HG03342 (cell line): ENCODE measurements around the gene EVC2.

Experiments
- ATAC-seq: cut with Tn5 transposase; IDR thresholded peaks from one replicate; pipeline ENCODE4 v1.9.1; 2021; ENCODE audit warnings: mild to moderate bottlenecking, moderate library complexity; ENCODE audit not compliant: unreplicated experiment

EVC2 gene

DNA sequence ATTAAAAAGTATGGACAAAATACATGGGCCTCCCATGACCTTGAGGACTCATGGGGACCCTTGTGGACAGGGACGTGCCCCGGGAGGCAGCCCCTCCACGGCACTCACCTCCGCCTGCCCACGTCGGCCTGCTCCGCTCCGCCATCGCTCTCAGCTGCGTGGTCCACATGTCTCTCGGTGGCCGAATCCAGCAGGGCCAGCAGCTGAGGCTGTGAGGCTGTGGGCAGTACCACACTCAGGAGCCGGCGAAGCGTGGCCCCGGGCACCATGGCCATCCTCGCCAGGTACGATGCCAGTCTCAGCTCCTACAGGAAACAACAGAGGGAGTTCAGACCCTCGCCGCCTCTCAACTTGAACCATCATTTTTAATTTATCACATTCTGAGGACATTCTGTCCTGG lies 140.0 kb downstream of the EVC2 start:
- no peak for ATAC-seq

DNA sequence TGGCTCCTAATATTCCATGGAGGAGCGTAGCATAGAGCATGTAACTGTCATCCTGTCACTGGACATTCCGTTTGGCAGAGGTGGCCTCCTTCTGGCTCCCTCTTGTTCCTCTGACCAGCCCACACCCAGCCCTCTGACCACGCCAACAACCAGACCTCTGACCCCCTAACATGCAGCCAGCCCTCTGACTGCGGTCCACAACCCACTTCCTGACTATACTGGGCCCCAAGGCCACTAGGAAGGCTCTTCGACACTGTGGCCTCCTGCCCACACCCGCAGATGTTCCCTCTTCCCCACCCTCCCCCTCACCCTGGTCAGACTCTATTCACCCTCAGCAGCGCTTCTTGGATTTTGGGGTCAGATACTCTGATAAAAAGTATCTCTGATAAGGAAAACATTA lies 141.4 kb downstream of the EVC2 start:
- no peak for ATAC-seq

DNA sequence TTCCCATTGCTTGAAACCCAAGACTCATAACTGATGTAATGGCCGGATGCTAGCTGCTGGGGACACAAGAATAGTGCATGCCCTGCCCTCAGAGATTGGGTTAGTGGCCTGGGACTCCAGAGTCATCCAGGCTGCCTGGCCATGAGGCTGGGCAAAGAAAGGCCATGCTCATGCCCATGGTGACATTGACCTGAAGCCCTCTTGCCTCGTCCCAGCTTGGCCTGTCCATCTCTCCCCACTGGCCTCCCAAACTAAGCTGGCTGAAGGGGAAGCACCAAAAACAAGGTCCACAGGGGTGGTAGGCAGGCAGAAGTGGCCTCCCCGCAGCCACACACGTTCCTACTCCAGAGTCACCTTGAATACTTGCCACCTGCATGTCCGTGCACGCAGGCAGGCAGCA lies 141.8 kb downstream of the EVC2 start:
- ATAC-seq, result no peak

DNA sequence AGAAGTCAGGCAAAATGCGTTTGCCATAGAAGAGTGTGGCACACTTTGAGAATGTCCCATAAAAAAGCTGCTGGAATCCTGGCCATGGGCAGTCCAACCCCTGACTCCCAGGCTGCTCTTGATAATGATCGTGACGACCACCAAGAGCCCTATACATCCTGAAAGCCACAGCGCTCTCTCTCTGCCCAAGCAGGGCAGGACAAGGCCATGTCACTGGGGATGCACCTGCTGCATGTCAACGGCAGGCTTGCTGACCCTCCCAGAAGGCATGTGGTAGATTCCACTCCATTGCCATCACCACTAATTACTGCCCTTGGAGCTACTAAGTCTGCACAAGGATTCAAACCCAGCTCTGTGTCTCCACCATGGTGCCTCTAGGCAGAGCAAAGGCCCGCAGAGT lies 144.5 kb downstream of the EVC2 start:
- ATAC-seq, result no peak

DNA sequence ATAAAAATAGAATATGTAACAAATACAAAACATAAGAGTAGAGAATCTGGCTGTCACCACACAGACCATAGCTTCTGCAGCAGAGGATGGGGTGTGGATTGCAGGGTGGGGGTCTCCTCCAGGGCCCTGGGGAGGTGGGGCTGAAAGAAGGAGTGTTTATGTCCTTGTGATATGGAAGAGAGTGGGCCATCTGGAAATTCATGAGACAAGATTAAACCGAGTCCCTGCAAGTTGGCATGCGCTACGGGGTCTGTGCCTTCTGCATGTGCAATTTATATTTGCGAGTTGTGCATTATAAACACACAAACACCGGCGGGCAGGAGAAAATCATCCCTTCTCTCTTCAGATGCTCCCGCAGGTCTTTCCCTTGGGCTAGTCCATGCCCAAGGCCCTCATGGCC lies 145.9 kb downstream of the EVC2 start:
- no peak for ATAC-seq

DNA sequence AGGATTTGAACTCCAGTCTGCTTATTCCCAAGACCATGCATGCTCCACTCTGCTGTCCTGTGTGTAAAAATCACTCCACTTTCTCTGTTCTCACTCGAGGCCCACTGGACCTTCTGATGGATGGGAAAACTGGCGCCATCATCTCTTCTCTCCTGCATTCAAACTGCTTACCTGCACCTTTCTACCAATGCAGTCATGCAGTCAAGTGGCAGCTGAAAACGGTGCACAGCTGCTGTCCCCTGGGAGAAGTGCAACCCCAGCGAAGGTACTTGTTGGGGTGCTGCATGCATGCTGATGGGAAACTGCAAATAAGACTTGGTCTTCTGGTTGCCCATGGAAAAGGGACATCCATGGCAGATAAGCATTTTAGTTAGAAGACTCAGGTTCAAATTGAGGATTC lies 147.1 kb downstream of the EVC2 start:
- ATAC-seq, result no peak

DNA sequence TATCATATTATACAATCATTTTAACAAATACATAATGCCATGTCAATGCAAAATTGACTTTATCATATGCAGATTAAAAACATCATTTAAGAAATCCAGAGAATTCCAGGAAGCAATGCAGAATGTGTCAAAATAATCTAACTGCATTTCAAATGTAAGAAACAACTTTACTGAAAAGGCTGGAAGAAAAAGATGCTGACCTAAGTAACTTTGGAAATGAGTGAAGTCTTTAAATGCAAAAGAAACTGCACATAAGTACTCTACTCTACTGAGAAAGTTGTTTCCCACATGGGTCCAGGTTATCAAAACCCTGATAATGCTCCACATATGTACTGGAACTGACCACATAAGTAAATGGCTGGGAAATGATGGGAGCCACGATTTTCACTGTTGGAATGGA lies 149.9 kb downstream of the EVC2 start:
- no peak for ATAC-seq

DNA sequence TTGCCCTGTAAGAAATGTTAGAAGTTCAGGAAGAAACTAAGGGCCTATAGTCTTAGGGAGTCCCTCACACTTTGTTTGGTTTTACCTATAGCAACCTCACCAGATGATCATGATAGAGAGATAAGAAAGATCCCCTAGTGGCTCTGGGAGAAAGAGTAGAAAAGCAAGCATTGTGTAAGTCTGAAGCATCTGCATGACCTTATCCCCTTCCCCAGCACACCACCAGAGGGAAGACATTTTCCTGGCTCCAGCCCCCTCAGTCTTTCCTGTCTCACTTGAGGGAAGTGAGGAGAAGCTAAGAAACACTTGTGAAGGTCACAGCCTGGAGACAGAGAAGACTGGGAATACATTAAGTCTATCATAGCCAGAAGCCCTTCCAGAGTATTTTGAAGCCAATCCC lies 154.0 kb downstream of the EVC2 start:
- no peak for ATAC-seq

DNA sequence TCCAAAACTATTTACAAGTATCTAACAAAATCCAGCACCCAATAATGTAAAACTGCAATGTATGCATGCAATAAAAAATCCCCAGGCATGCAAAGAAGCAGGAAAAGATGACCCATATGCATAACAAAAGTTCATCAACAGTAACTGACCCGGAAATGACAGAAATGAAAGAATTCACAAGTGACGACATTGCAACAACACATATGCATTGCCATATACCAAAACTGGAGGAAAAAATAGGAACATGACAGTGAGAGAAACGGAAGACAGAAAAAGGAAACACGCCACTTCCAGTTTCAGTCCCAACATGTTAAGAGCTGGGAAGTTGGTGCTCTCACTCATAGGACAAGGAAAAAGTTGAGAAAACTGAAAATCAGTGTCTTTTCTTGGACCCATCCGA lies 154.6 kb downstream of the EVC2 start:
- no peak for ATAC-seq

DNA sequence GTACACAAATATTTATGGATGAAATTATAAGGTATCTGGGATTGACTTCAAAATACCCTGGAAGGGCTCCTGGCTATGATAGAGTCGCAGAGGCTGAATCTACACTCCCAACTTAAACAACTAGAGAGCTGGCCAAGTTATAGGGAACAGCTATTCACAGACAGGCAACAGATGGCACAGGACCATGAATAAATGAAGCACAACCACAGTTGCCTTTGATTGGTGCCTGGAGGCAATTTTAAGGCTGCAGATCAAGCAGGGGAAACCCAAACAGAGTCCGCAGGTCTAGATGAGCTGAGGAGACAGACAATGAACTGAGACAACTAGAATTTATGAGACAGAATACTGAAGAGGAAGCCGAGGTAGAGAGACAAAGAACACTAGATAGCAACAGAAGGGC lies 155.9 kb downstream of the EVC2 start:
- ATAC-seq, result no peak

DNA sequence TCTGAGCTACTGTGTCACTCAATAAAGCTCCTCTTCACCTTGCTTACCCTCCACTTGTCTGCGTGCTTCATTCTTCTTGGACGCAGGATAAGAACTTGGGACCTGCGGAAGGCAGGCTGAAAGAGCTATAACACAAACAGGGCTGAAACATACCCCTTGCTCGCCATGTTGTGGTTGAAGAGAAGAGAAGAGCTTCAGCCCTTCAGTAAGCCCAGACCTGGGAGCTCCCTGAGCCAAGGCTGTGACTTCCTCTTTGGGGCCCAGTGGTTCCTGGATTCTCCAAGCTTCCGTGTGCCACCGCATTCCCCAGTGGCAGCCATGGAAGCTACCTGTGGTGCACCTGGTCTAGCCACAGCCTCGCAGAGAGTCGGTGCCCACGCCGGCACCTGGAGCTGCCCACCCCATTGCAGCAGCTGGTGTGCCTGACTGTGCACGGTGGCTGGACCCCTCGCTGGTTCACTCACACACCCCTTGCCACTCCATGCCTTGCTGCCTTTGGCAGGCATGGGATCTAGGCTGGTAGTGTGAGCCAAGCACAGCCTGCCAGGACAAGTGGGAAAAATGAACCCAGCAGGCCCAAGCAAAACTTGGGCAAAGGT lies 160.6 kb downstream of the EVC2 start:
- ATAC-seq, result no peak

DNA sequence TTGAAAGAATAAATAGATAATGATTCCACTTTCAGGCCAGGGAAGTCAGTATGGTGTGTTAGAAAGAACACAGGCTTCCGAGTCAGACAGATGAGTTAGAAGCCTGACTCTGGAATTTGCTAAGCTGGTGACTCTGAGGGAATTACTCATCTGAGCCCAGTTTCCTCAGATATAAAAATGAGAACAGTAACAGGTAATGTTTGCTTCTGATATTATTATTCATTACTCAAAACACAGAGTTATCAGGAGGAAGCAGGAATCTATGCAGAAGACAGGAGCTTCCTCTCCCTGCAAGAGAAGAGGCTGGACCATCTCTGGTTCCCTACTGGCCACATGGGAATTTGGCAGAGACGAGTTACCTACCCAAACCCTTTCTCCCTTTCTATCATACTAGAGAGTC lies 163.1 kb downstream of the EVC2 start:
- no peak for ATAC-seq

DNA sequence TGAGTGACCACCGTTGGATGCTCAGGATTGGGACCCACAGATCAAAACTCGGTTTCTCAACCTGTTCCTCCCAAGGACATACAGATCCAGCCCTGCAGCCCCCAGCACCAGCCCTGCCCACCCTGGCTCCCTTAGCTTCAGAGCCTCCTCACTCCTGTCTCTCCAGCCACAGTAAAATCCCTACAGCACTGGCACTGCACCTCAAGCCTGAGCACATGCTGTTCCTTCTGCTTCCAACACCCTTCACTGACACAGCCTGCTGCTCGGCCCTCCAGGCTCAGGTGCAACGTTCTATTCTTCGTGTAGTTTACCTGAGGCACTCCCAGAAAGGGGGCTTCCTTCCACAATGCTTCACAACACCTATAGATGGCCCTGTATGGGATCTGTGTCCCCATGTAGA lies 163.6 kb downstream of the EVC2 start:
- ATAC-seq, result no peak

DNA sequence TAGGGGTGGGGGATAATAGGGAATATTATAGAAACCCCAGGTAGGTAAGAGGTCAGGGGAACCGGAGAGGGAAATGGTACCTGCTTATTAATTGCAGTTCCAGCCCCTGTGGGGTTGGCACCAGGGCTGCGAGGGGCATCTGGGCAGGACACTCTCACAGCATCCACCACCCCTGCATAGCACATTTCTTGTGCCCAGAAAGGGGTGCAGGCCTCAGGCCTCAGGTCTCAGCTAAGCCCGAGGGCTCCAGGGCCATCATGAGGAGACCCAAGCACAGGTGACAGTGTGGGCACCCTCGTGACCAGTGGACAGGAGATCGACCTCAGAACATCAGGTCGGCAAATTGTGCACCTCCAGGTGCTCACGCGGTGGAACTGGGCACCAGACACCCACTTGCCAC lies 164.7 kb downstream of the EVC2 start:
- no peak for ATAC-seq

DNA sequence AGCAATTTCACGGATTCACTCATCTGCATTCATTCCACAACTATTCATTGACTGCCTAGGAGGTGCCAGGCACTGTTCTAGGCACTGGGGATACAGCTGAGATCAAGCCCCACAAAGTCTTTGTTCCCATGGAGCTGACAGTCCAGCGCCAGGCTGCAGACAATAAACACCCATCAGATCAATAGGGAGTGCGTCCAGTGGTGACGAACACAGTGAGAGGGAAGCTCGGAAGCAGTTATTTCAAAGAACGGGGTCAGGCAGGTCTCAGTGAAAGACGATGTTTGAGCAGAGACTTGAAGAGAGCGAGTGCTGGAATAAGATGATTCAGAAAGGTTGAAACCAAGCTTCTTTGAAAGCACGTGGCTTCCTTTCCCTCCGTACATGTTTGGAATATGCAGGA lies 167.2 kb downstream of the EVC2 start:
- no peak for ATAC-seq

DNA sequence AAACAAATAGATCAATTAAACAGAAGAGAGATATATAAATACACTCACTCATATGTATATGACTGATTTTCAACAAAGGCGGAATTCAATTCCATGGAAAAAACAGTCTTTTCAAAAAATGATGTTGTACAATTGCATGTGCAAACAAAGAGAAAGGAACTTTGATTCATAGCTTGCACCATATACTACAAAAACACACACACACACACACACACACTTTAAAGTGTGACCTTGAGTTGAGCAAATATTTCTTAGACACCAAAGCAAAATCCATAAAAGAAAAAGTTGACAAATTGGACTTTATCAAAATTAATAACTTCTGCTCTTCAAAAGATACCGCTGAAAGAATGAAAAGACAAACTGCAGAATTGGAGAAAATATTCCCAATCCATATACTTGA lies 168.8 kb downstream of the EVC2 start:
- no peak for ATAC-seq

DNA sequence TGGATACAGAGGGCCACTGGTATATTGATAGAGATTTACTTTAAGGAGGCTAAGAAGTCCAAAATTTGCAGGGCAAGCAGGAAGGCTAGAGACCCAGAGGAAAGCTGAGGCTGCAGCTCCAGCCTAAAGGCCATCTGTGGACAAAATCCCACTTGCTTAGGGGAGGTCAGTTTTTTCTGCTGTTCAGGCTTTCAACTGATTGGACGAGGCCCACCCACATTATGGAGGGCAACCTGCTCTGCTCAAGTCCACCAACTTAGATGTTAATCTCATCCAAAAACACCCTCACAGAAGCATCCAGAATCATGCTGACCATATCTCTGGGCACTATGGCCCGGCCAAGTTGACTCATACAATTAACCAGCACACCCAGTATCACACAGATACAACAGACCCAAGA lies 176.3 kb downstream of the EVC2 start:
- no peak for ATAC-seq

DNA sequence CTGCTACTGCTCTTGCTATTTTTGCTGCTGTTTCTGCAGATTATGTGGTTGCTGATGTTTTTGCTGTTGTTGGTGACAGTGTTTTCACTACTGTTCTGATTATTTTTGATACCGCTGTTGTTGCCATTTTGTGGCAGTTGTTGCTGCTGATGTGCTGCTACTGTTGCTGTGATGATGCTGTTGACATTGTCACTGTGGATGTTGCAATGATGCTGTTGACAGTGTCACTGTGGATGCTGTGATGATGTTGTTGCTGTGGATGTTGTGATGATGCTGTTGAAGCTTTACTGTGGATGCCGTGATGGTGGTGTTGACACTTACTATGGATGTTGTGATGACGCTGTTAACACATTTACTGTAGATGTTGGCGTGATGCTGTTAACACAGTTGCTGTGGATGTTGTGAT lies 180.3 kb downstream of the EVC2 start:
- ATAC-seq, result no peak

DNA sequence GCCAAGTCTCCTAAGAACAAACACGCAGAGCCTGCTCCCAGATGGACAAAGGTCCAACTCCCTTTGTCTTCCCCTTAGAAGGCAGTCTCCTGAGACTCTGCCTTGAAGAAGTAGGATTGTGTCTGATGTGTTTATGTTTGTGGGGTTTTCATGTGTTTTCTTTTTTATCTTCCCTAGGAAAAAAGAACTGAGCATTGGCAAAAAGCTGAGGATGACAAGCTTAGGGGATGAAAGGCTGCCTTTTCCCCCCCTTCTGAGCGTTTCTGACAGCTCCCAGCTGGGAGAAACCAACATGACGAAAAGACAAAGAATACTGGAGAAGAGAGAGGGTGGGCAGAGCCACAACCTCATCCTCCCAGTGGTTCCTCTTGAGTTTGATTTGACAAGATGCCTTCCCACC lies 181.1 kb downstream of the EVC2 start:
- ATAC-seq, result no peak

DNA sequence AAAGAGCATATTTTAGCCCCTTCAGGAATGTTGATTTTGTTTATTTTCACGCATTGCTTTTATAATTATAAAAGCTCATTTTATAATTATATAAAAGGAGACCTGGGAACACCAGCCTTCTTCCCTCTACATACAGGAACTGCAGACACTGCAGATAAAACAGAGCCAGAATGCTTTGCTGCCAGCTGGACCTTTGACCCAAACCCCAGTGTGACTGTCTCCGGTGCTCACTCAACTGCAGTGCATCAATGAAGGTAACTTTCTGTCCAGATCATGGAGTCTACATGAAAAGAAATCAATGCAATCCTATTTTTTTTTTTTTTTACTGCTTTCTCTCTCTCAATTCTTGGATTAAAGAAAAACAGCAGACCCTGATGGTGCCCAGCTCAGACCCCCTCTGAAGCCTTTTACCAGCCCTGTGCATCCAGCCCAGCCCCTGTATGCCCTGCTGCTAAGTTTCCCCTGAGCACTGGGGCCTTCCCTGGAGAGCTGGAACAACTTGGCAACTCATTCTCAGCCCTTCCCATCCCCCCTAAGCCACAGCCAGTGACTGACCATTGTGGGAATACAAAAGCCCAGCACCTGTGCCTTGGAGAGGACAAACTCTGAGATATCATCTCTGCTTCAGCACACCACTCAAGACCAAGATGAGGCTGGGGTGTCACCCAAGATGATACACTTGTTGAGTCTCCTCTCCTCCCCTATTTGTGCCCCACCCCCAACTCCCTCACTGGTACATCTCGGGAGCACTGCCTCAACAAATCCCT lies 182.1 kb downstream of the EVC2 start:
- ATAC-seq, result no peak

DNA sequence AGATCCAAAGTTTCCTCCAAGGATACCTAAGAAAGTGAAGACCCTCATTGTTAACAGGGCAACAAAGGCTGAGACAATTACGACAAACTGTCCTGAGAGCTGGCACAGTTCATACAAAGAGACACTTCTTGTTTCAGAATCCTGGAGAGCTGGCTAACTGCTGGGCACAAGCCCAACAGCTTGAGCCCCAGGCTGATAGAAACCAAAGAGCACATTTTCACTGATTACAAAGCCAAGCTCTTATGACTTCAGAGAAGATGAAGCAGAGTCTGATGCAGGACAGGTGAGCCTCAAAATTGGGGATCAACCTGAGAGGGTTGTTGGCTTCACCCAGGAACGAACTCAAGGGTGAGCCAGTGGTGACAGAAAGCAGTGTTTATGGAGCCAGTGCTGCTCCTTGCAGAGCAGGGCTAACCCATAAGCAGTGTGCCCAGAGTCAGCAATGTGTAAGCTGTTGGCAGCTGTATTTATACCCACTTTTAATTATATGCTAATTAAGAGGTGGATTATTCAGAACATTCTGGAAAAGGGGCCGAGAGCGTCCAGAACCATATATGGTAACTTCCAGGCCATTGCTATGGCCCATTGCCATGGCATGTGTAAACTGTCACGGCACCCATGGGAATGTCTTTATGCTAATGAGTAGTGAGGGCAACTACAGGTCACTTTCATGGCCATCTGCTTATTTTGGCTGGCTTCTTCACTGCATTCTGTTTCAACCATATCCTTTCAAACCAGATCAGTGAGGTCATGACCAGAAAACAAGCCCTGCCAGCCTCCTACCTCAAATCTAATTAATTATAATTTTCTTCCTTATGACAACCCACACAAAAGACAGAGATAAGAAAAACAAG lies 183.7 kb downstream of the EVC2 start:
- no peak for ATAC-seq

DNA sequence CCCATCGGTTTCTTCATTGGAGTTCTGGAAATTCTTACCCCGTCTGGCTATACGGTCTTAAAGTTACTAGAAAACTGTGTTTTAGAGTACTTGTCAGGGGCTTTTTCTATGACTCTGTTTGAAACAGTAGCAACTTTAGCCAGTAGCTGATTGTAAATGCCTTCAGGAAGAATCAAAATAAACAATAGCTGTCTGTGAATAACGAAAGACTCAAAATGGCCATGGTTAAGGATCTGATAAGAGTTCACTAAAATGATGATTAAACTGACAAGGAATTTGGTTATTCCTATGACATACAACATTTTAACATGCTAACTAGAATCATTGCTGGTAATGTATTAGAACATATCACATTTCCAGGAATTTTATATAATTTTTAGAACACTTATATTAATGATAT lies 191.0 kb downstream of the EVC2 start:
- ATAC-seq, result no peak
